Measurements from ENCODE around the gene MYO1C. TPM values are rescaled to one million over a fixed set of nuclear protein-coding genes. Genes with fewer than 3 reads are reported as not detected.
A peak's percentile ranks its signal among the peaks of the same experiment; 100 is the strongest.

MYO1C gene
- total and polyA plus RNA-seq, 4 donors = 73.4 to 237 (median 89.6) TPM

DNA sequence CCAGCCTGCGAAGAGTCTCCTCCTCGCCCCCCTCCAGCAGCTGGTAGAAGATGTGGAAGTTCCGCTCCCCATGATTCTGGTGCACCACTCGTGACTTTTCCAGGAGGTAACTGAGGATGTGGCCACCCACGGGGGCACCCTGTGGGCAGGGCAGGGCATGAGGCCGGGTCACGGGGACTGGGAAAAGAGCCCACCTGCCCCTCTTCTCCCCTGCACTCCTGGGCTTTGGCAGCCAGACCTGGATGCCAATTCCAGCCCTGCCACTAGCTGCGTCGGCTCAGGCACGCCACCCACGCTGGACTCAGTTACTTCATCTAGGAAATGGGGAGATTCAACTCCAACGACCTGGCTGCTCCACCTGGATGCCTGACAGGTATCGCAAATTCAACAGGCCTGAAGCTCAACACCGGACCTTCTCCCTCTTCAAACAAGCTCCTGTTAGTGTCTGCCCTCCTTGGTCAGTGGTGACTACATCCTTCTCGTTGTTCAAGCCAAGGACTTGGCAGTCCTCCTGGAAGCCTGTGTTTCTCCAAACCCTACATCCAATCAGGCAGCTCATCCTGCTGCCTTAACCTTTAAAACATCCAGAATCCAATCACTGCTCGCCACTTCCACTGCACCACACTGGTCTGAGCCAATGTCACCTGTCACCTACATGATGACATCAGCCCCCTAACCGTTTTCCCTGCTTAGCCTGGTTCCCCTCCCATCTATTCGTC, 11.6 kb downstream of the MYO1C start:
- peaks cover 0 to 4% (median 0%) of the 10 kb centered on the region in 5 donors for H3K4me1 ChIP-seq (ENCODE audit: control insufficient read depth in 5 of 5, insufficient read depth in 5 of 5, low read length in 5 of 5)
- no peaks in the 10 kb centered on the region for H3K27me3 ChIP-seq (ENCODE audit: control insufficient read depth in 3 of 3, insufficient read depth in 3 of 3, low read length in 2 of 3)
- no peak overlapping the region for H3K4me3 ChIP-seq
- H3K9me3 ChIP-seq (ENCODE audit: control insufficient read depth in 4 of 4, insufficient read depth in 3 of 4, low read length in 3 of 4) = no peaks in the 10 kb centered on the region
- WGBS, 2 donors = 83 to 87% methylated on average over 18 of the region's 18 CpGs
- peaks cover 10 to 45% (median 20%) of the 10 kb centered on the region in 4 donors for H3K36me3 ChIP-seq (ENCODE audit: control insufficient read depth in 4 of 4, insufficient read depth in 4 of 4, low read length in 4 of 4)
- no peak overlapping the region for H3K9ac ChIP-seq (ENCODE audit: insufficient read depth in 1 of 2, low read length in 2 of 2)
- TF ChIP-seq CTCF (IDR thresholded peaks at IDR 0.05; ENCODE audit: control extremely low read depth, extremely low read depth) = no peak
- no peak for ATAC-seq (ENCODE audit: insufficient read depth, low FRiP score)
- no peak for DNase-seq
- no peak overlapping the region for H3K27ac ChIP-seq (ENCODE audit: low read depth in 1 of 2, low read length in 1 of 2)

DNA sequence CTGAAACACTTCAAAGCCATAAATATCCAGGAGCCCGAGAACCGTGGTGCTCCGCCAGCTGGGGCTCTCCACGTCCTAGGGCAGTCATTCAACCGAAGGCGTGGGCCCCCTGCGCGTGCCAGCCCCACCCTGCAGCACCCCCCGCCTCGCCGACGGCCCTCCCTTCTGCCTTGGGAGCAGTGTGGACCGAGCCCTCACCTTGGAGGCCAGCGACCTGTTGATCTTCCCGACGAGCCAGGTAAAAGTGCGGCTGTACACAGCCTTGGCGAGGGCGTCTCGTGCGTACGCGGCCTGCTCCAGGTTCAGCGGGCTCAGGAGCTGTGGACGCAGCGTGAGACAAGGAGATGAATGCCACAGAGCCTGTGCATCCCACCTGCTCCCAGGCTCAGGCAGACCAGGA, 14.1 kb downstream of the MYO1C start:
- Histone ChIP-seq H3K9ac (ENCODE audit: insufficient read depth in 1 of 2, low read length in 2 of 2) (no peak overlapping the region), H3K4me3 (no peak overlapping the region), H3K4me1 (ENCODE audit: control insufficient read depth in 5 of 5, insufficient read depth in 5 of 5, low read length in 5 of 5) (peaks cover 0 to 3% (median 0%) of the 10 kb centered on the region in 5 donors), H3K36me3 (ENCODE audit: control insufficient read depth in 4 of 4, insufficient read depth in 4 of 4, low read length in 4 of 4) (peaks cover 10 to 60% (median 25%) of the 10 kb centered on the region in 4 donors), H3K9me3 (ENCODE audit: control insufficient read depth in 4 of 4, insufficient read depth in 3 of 4, low read length in 3 of 4) (no peaks in the 10 kb centered on the region), H3K27ac (ENCODE audit: low read depth in 1 of 2, low read length in 1 of 2) (no peak overlapping the region), H3K27me3 (ENCODE audit: control insufficient read depth in 3 of 3, insufficient read depth in 3 of 3, low read length in 2 of 3) (no peaks in the 10 kb centered on the region)
- ATAC-seq (ENCODE audit: insufficient read depth, low FRiP score) = no peak
- TF ChIP-seq CTCF (IDR thresholded peaks at IDR 0.05; ENCODE audit: control extremely low read depth, extremely low read depth) = no peak
- DNase-seq = no peak
- WGBS, 2 donors = 92 to 95% methylated on average over 26 of the region's 26 CpGs

- Histone ChIP-seq H3K9ac (ENCODE audit: insufficient read depth in 1 of 2, low read length in 2 of 2) (no peak overlapping the region), H3K4me3 (no peak overlapping the region), H3K27me3 (ENCODE audit: control insufficient read depth in 3 of 3, insufficient read depth in 3 of 3, low read length in 2 of 3) (no peaks in the 10 kb centered on the region), H3K9me3 (ENCODE audit: control insufficient read depth in 4 of 4, insufficient read depth in 3 of 4, low read length in 3 of 4) (no peaks in the 10 kb centered on the region), H3K27ac (ENCODE audit: low read depth in 1 of 2, low read length in 1 of 2) (peak overlapping the region in 1 of 2 donors; percentile 18), H3K4me1 (ENCODE audit: control insufficient read depth in 5 of 5, insufficient read depth in 5 of 5, low read length in 5 of 5) (peaks cover 0 to 6% (median 0%) of the 10 kb centered on the region in 5 donors), H3K36me3 (ENCODE audit: control insufficient read depth in 4 of 4, insufficient read depth in 4 of 4, low read length in 4 of 4) (peaks cover 11 to 63% (median 18%) of the 10 kb centered on the region in 4 donors)
- 77 to 92% methylated on average over 15 of the region's 15 CpGs for WGBS, 2 donors
- DNase-seq = no peak
- ATAC-seq (ENCODE audit: insufficient read depth, low FRiP score) = no peak
- no peak for TF ChIP-seq CTCF (IDR thresholded peaks at IDR 0.05; ENCODE audit: control extremely low read depth, extremely low read depth)
These were observed 17.1 kb downstream of the MYO1C start for GRCh38 chr17:1475321-1475854.

Measured in lung (tissue), 12 donors.